HL-60 (cell line): Measurements from ENCODE around the gene PRSS8.

ENCODE experiments used
- GABPA ChIP-seq: IDR thresholded peaks from 2 replicates; pipeline ENCODE4 v1.6.1; 2012; ENCODE audit warnings: low read depth
- POLR2AphosphoS5 ChIP-seq: IDR thresholded peaks from 2 replicates; pipeline ENCODE4 v1.6.1; 2012; ENCODE audit warnings: low read depth
- SPI1 ChIP-seq: IDR thresholded peaks from 2 replicates; pipeline ENCODE4 v1.6.1; 2012; ENCODE audit warnings: low read depth, mild to moderate bottlenecking, borderline replicate concordance
- TF ChIP-seq, protein P1 (sequence below): IDR thresholded peaks from one replicate; pipeline ENCODE4 v1.5.1; 2011; ENCODE audit warnings: low read length, control low read depth, inconsistent platforms; ENCODE audit not compliant: insufficient read depth
- TF ChIP-seq, protein P2 (sequence below): IDR thresholded peaks from 2 replicates; pipeline ENCODE4 v1.6.1; 2012; ENCODE audit warnings: low read depth; ENCODE audit not compliant: insufficient replicate concordance

DNA sequence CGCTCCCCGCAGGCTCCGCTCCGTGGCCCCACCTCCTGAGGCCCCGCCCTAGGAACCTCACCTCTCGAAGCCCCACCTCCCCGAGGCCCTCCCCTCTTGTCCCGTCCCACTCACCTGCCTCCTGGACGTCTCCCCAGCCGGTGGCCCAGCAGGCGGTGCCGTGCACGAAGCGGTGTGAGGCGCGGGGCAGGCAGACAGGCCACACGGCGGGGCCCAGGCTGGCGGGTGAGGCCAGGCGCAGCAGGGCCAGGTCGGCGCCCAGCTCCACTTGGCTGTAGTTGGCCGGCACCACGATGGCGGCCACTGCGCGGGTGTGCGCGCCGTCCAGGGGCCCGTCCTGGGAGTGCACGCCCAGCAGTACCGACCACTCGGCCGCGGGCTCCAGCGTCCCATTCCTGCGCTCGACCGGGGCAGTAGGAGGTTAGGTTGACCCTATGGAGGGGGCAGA is 12.8 kb upstream of the PRSS8 start:
- TF ChIP-seq, protein P1, sequence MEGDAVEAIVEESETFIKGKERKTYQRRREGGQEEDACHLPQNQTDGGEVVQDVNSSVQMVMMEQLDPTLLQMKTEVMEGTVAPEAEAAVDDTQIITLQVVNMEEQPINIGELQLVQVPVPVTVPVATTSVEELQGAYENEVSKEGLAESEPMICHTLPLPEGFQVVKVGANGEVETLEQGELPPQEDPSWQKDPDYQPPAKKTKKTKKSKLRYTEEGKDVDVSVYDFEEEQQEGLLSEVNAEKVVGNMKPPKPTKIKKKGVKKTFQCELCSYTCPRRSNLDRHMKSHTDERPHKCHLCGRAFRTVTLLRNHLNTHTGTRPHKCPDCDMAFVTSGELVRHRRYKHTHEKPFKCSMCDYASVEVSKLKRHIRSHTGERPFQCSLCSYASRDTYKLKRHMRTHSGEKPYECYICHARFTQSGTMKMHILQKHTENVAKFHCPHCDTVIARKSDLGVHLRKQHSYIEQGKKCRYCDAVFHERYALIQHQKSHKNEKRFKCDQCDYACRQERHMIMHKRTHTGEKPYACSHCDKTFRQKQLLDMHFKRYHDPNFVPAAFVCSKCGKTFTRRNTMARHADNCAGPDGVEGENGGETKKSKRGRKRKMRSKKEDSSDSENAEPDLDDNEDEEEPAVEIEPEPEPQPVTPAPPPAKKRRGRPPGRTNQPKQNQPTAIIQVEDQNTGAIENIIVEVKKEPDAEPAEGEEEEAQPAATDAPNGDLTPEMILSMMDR = no peak
- TF ChIP-seq GABPA = no peak
- TF ChIP-seq, protein P2, sequence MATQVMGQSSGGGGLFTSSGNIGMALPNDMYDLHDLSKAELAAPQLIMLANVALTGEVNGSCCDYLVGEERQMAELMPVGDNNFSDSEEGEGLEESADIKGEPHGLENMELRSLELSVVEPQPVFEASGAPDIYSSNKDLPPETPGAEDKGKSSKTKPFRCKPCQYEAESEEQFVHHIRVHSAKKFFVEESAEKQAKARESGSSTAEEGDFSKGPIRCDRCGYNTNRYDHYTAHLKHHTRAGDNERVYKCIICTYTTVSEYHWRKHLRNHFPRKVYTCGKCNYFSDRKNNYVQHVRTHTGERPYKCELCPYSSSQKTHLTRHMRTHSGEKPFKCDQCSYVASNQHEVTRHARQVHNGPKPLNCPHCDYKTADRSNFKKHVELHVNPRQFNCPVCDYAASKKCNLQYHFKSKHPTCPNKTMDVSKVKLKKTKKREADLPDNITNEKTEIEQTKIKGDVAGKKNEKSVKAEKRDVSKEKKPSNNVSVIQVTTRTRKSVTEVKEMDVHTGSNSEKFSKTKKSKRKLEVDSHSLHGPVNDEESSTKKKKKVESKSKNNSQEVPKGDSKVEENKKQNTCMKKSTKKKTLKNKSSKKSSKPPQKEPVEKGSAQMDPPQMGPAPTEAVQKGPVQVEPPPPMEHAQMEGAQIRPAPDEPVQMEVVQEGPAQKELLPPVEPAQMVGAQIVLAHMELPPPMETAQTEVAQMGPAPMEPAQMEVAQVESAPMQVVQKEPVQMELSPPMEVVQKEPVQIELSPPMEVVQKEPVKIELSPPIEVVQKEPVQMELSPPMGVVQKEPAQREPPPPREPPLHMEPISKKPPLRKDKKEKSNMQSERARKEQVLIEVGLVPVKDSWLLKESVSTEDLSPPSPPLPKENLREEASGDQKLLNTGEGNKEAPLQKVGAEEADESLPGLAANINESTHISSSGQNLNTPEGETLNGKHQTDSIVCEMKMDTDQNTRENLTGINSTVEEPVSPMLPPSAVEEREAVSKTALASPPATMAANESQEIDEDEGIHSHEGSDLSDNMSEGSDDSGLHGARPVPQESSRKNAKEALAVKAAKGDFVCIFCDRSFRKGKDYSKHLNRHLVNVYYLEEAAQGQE = no peak
- no peak for TF ChIP-seq SPI1
- no peak for TF ChIP-seq POLR2AphosphoS5
